CD4-positive, alpha-beta T cell treated with Interleukin-4 for 1 hour (primary cell): ENCODE measurements around the gene MCM7.

ENCODE experiments used
- DNase-seq, 2 donors: peaks; one replicate each; pipeline ENCODE4 v3.0.0-alpha.2; 2020 to 2022

Gene MCM7

GRCh38 chr7:100065452-100066186, 35.6 kb downstream of the MCM7 start:
- no peak for DNase-seq

DNA sequence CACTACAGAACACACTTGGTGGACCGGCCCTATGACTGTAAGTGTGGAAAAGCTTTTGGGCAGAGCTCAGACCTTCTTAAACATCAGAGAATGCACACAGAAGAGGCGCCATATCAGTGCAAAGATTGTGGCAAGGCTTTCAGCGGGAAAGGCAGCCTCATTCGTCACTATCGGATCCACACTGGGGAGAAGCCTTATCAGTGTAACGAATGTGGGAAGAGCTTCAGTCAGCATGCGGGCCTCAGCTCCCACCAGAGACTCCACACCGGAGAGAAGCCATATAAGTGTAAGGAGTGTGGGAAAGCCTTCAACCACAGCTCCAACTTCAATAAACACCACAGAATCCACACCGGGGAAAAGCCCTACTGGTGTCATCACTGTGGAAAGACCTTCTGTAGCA, 37.0 kb downstream of the MCM7 start:
- no peak for DNase-seq

DNA sequence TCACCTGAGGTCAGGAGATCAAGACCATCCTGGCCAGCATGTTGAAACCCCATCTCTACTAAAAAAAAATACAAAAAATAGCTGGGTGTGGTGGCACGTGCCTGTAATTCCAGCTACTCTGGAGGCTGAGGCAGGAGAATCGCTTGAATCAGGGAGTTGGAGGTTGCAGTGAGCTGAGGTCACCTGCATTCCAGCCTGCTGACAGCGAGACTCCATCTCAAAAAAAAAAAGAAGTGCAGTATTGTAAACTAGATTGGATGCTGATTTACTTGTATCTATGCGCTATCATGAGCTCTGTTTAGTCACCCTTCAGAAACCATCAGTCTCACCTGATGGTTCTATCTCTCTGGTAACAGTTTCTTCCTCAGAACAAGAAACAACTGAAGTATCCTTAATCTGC, 37.8 kb downstream of the MCM7 start:
- no peak for DNase-seq

GRCh38 chr7:100061518-100062193, 39.5 kb downstream of the MCM7 start:
- DNase-seq: no peak

GRCh38 chr7:100059251-100059739, 41.9 kb downstream of the MCM7 start:
- no peak for DNase-seq

DNA sequence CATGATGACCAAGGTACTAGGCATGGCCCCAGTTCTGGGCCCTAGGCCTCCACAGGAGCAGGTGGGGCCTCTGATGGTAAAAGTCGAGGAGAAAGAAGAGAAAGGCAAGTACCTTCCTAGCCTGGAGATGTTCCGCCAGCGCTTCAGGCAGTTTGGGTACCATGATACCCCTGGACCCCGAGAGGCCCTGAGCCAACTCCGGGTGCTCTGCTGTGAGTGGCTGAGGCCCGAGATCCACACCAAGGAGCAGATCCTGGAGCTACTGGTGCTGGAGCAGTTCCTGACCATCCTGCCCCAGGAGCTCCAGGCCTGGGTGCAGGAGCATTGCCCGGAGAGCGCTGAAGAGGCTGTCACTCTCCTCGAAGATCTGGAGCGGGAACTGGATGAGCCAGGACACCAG, 44.2 kb downstream of the MCM7 start:
- no peak for DNase-seq

DNA sequence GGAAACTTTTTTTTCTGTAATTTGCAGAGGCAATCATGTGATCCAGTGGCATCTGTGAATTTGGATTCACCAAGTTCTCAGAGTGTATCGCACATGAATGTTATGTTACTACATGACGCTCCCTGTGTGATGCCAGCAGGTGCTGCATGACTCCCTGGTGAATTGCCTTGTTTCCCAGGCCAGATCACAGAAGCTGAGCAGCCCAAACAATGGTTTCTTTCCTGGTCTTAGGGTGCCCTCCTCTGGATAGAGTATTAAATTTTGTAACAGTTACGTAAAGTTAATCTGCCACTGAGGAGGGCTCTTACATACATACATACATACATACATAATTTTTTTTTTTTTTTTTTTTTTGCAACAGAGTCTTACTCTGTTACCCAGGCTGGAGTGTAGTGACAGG, 48.0 kb downstream of the MCM7 start:
- DNase-seq: peak; percentile 16 to 57

GRCh38 chr7:100051611-100052010, 49.6 kb downstream of the MCM7 start:
- DNase-seq: no peak

DNA sequence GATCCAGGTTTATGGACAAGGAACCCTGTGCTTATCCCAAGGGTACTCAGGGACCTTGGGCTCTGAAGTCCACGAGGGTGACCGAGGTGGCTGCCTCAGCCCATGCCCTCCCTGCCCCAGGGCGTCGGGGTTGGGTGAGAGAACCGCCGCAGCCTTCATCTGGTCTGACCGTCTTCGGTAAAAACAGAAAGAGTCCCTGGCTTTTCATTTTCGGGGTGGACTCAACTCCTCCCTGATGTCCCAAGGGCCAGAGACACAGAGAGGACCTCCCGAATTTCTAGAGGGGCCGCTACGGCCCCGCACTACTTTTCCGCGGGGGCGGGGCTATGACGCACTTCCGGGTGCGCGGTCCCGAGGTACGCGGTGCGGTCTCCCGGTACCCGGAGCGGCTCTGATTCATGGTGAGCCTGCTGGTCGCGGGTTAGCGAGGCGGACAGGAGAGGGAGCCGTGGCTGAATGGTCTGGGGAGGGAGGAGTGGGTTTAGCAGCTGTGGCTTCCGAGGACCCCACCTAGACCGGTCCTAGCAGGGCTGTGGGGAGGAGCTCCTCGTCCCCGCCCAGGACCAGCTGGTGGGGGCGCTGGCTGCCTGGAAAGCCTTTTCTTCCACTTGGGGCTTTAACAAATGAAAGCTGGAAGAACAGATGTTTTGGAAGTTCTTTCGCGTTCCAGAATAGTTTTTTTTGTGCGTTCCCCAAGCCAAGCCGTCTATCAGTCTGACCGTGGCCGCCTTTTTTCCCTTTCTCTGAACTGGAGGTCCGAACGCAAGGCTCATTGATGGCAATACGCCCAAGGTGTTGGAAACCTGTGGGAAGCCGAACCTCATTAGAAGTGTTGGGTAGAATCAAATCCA, 51.5 kb downstream of the MCM7 start, which contains the start of gene ZSCAN21:
TSS of gene ZSCAN21 (plus strand) at position 334 of the 851 bp plus-strand sequence. CDS start 7,233 bp downstream, outside the sequence.
- peak; percentile 84 to 85 for DNase-seq

DNA sequence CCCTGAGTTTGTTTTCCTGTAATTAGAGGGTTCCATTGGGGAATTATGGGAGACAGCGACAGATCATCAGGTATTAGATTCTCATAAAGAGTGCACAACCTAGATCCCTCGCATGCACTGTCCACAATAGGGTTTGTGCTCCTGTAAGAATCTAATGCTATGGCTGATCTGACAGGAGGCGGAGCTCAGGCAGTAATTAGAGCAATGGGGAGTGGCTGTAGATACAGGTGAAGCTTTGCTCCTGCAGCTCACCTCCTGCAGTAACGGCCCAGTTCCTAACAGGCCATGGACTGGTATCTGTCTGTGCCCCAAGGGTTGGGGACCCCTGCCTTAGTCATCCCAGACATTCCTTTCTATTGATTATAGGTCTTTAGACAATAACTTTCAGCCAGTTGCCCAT, 52.5 kb downstream of the MCM7 start:
- no peak for DNase-seq

- no peak for DNase-seq
Measured at GRCh38 chr7:100044718-100045117, 56.5 kb downstream of the MCM7 start.
